Mesendoderm (in vitro differentiated cells): Measurements from ENCODE around the gene BCORL1.

Experiments
- DNase-seq: peaks from one replicate; pipeline ENCODE4 v3.0.0; 2013
- H2AK5ac ChIP-seq: 2 replicates; pipeline ENCODE4 v1.6.1; 2013; ENCODE audit warnings: low read length, inconsistent platforms
- H2BK120ac ChIP-seq: 2 replicates; pipeline ENCODE4 v1.6.1; 2013; ENCODE audit warnings: low read depth, mild to moderate bottlenecking, low read length, moderate library complexity, mixed read lengths
- H2BK15ac ChIP-seq: replicated peaks from 2 replicates; pipeline ENCODE4 v1.6.1; 2013; ENCODE audit warnings: low read depth, mild to moderate bottlenecking, moderate library complexity
- H2BK5ac ChIP-seq: 2 replicates; pipeline ENCODE4 v1.6.1; 2013; ENCODE audit warnings: low read length, inconsistent platforms
- H3K18ac ChIP-seq: 2 replicates; pipeline ENCODE4 v1.6.1; 2013; ENCODE audit warnings: mild to moderate bottlenecking, low read length, mixed read lengths
- H3K23ac ChIP-seq: one replicate; pipeline ENCODE4 v1.6.1; 2013; ENCODE audit warnings: low read length
- H3K27ac ChIP-seq: 2 replicates; pipeline ENCODE4 v1.5.1; 2013; ENCODE audit warnings: low read depth, mild to moderate bottlenecking, inconsistent platforms, low read length, moderate library complexity
- H3K27me3 ChIP-seq: 2 replicates; pipeline ENCODE4 v1.6.1; 2013; ENCODE audit warnings: low read length, control low read depth, mild to moderate bottlenecking, inconsistent platforms; ENCODE audit not compliant: insufficient read depth, poor library complexity
- H3K36me3 ChIP-seq: 2 replicates; pipeline ENCODE4 v1.6.1; 2013; ENCODE audit warnings: low read length, inconsistent platforms; ENCODE audit not compliant: control insufficient read depth, insufficient read depth
- H3K4ac ChIP-seq: one replicate; pipeline ENCODE4 v1.6.1; 2013; ENCODE audit warnings: low read depth, mild to moderate bottlenecking, low read length, moderate library complexity
- H3K4me1 ChIP-seq: 2 replicates; pipeline ENCODE4 v1.6.1; 2013; ENCODE audit warnings: low read depth, low read length, inconsistent platforms; ENCODE audit not compliant: control insufficient read depth
- H3K4me2 ChIP-seq: 2 replicates; pipeline ENCODE4 v1.6.1; 2013; ENCODE audit warnings: low read length
- H3K4me3 ChIP-seq: 2 replicates; pipeline ENCODE4 v1.5.1; 2013; ENCODE audit warnings: mild to moderate bottlenecking, low read length
- H3K56ac ChIP-seq: one replicate; pipeline ENCODE4 v1.6.1; 2013; ENCODE audit warnings: low read length
- H3K79me1 ChIP-seq: 2 replicates; pipeline ENCODE4 v1.6.1; 2013; ENCODE audit warnings: low read length, inconsistent platforms
- H3K79me2 ChIP-seq: 2 replicates; pipeline ENCODE4 v1.6.1; 2013; ENCODE audit warnings: mild to moderate bottlenecking, low read length; ENCODE audit not compliant: control insufficient read depth, insufficient read depth
- H3K9ac ChIP-seq: 2 replicates; pipeline ENCODE4 v1.6.1; 2013; ENCODE audit warnings: low read length, inconsistent platforms
- H4K5ac ChIP-seq: one replicate; pipeline ENCODE4 v1.6.1; 2013; ENCODE audit warnings: low read length
- H4K8ac ChIP-seq: one replicate; pipeline ENCODE4 v1.6.1; 2013; ENCODE audit warnings: low read depth, mild to moderate bottlenecking, control low read depth, low read length, moderate library complexity
- WGBS: extraction: QIAGEN DNeasy Blood & Tissue Kit; methylation state at CpG from one replicate; pipeline ENCODE4 v1.1.7; 2013; ENCODE audit warnings: low lambda C conversion rate, missing lambda C conversion rate; ENCODE audit not compliant: insufficient coverage; ENCODE audit errors: extremely low coverage; 5-methylcytosine and 5-hydroxymethylcytosine counted together

The BCORL1 gene

DNA sequence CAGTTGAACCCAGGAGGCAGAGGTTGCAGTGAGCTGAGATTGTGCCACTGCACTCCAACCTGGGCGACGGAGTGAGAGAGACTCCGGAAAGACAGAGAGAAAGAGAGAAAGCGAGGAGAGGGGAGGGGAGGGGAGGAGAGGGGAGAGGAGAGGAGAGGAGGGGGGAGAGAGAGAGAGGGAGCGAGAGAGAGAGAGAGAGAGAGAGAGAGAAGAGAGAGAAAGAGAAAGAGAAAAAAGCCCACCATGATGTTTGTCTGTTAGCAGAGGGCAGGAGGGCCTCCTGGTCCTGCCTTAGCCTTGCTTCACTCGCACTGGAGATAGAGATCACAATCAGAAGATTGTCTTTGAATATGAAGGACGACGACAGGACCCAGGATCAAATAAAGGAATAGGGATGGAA, 18.7 kb upstream of the BCORL1 start:
- Histone ChIP-seq H3K9ac (no peak overlapping the region), H3K27ac (no peak overlapping the region), H2AK5ac (no peak overlapping the region), H2BK5ac (no peak overlapping the region), H3K4me3 (no peak overlapping the region), H4K5ac (no peak overlapping the region), H3K4ac (no peak overlapping the region), H3K79me2 (no peaks in the 10 kb centered on the region), H3K18ac (no peak overlapping the region), H3K23ac (no peak overlapping the region), H3K4me2 (no peak overlapping the region), H3K27me3 (peaks cover 2% of the 10 kb centered on the region), H2BK120ac (no peak overlapping the region), H2BK15ac (no peak overlapping the region), H3K36me3 (no peaks in the 10 kb centered on the region), H4K8ac (no peak overlapping the region), H3K4me1 (no peaks in the 10 kb centered on the region), H3K79me1 (no peaks in the 10 kb centered on the region), H3K56ac (no peak overlapping the region)
- no CpG with 5 or more reads among the region's 8 CpGs for WGBS
- DNase-seq: no peak

DNA sequence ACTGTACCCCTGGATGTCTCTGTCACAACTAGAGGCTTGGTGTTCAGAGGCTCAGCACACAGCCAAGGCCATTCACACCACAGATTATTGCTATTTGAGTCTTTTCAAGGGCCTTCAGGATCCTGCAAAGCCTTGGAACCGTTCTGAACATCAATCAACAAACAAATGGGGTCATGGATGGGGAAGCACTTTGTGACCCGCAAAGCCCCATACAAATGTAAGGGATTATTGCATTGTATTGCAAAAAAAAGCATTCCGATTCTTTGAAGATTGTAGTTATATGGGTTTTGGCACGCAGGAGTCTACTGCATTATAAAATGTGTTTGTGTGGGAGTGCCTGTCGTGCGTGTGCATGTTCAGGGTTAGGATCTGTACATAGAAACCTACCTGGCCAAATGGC, 17.3 kb upstream of the BCORL1 start:
- Histone ChIP-seq H2AK5ac (no peak overlapping the region), H3K9ac (no peak overlapping the region), H3K27ac (no peak overlapping the region), H4K8ac (no peak overlapping the region), H3K4me3 (no peak overlapping the region), H3K27me3 (no peaks in the 10 kb centered on the region), H3K36me3 (no peaks in the 10 kb centered on the region), H2BK5ac (no peak overlapping the region), H2BK15ac (no peak overlapping the region), H3K79me1 (no peaks in the 10 kb centered on the region), H3K56ac (no peak overlapping the region), H4K5ac (no peak overlapping the region), H2BK120ac (no peak overlapping the region), H3K4me2 (no peak overlapping the region), H3K4ac (no peak overlapping the region), H3K79me2 (no peaks in the 10 kb centered on the region), H3K4me1 (no peaks in the 10 kb centered on the region), H3K18ac (no peak overlapping the region), H3K23ac (no peak overlapping the region)
- DNase-seq: no peak
- no CpG with 5 or more reads among the region's 6 CpGs for WGBS

GRCh38 chrX:129968968-129969367, 13.5 kb upstream of the BCORL1 start:
- H3K18ac ChIP-seq: no peak overlapping the region
- no peak overlapping the region for H4K5ac ChIP-seq
- H3K27me3 ChIP-seq: no peaks in the 10 kb centered on the region
- no CpG with 5 or more reads among the region's 3 CpGs for WGBS
- no peak overlapping the region for H3K4me3 ChIP-seq
- H3K4me2 ChIP-seq: no peak overlapping the region
- no peak overlapping the region for H2BK5ac ChIP-seq
- DNase-seq: no peak
- H3K36me3 ChIP-seq: no peaks in the 10 kb centered on the region
- no peak overlapping the region for H3K23ac ChIP-seq
- no peak overlapping the region for H4K8ac ChIP-seq
- H2BK15ac ChIP-seq: no peak overlapping the region
- H3K4ac ChIP-seq: no peak overlapping the region
- no peak overlapping the region for H3K27ac ChIP-seq
- H2BK120ac ChIP-seq: no peak overlapping the region
- H3K4me1 ChIP-seq: no peaks in the 10 kb centered on the region
- no peaks in the 10 kb centered on the region for H3K79me1 ChIP-seq
- no peak overlapping the region for H2AK5ac ChIP-seq
- no peak overlapping the region for H3K56ac ChIP-seq
- no peak overlapping the region for H3K9ac ChIP-seq
- no peaks in the 10 kb centered on the region for H3K79me2 ChIP-seq

- Histone ChIP-seq H3K4me3 (no peak overlapping the region), H3K36me3 (no peaks in the 10 kb centered on the region), H3K18ac (no peak overlapping the region), H3K79me1 (no peaks in the 10 kb centered on the region), H3K23ac (no peak overlapping the region), H3K9ac (no peak overlapping the region), H2AK5ac (no peak overlapping the region), H4K8ac (no peak overlapping the region), H3K4ac (no peak overlapping the region), H4K5ac (no peak overlapping the region), H3K27me3 (no peaks in the 10 kb centered on the region), H3K79me2 (no peaks in the 10 kb centered on the region), H2BK5ac (no peak overlapping the region), H2BK120ac (no peak overlapping the region), H2BK15ac (no peak overlapping the region), H3K27ac (no peak overlapping the region), H3K56ac (no peak overlapping the region), H3K4me2 (no peak overlapping the region), H3K4me1 (no peaks in the 10 kb centered on the region)
- no peak for DNase-seq
- no CpG with 5 or more reads among the region's 5 CpGs for WGBS
Measured at GRCh38 chrX:129976441-129976840, 6.0 kb upstream of the BCORL1 start.

DNA sequence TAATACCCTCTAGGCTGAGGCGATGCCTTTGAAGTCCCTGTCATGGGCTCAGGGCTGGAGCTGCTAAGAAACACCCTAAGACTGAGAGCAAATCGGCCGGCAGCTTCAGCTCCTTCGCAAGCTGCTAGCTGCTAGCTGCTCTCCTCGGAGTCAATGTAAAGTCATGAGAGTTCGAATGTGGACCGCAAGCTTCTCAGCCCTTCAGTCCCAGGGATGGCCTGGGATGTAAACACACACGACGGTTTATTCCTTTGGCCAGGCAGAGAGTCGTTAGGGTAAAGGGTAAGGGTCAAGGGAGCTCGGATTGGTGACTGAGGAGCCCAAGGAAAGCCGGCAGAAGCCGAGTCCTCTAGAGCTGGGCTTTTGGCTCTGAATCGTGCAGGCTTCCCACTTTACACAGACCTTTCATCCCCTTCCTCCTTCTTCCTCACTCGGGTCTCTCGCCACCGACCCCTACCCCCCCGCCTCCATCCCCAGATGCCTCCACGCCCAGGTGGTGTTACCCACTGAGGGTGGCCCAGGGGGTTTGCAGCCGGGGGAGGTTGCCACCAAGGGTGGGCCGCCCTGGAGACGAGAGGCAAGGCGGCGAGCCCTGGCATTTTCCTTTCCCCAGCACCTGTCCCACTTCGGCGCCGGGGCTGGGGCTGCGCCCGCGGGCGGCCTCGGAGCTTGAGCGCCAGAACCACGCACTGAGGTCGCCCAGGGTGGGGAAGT, 3.1 kb upstream of the BCORL1 start:
- Histone ChIP-seq H3K27ac (no peak overlapping the region), H3K56ac (no peak overlapping the region), H3K18ac (no peak overlapping the region), H3K9ac (no peak overlapping the region), H3K23ac (no peak overlapping the region), H3K4me1 (no peaks in the 10 kb centered on the region), H2BK5ac (no peak overlapping the region), H2BK120ac (no peak overlapping the region), H3K79me2 (no peaks in the 10 kb centered on the region), H3K4ac (no peak overlapping the region), H4K5ac (no peak overlapping the region), H4K8ac (no peak overlapping the region), H3K27me3 (no peaks in the 10 kb centered on the region), H3K79me1 (no peaks in the 10 kb centered on the region), H3K4me2 (no peak overlapping the region), H3K36me3 (no peaks in the 10 kb centered on the region), H2AK5ac (no peak overlapping the region), H3K4me3 (no peak overlapping the region), H2BK15ac (no peak overlapping the region)
- no CpG with 5 or more reads among the region's 35 CpGs for WGBS
- peak; percentile 34 for DNase-seq

- DNase-seq: no peak
- H3K4me1 ChIP-seq: no peaks in the 10 kb centered on the region
- no peak overlapping the region for H3K9ac ChIP-seq
- H3K27me3 ChIP-seq: no peaks in the 10 kb centered on the region
- no peak overlapping the region for H3K4me3 ChIP-seq
- H3K56ac ChIP-seq: peak overlapping the region; percentile 60
- H2BK15ac ChIP-seq: no peak overlapping the region
- no peak overlapping the region for H4K8ac ChIP-seq
- no peaks in the 10 kb centered on the region for H3K79me1 ChIP-seq
- no peaks in the 10 kb centered on the region for H3K79me2 ChIP-seq
- H3K27ac ChIP-seq: no peak overlapping the region
- H3K36me3 ChIP-seq: no peaks in the 10 kb centered on the region
- no peak overlapping the region for H2BK5ac ChIP-seq
- no peak overlapping the region for H3K23ac ChIP-seq
- no peak overlapping the region for H4K5ac ChIP-seq
- WGBS: no CpG with 5 or more reads among the region's 32 CpGs
- peak overlapping the region; percentile 31 for H3K18ac ChIP-seq
- H3K4me2 ChIP-seq: no peak overlapping the region
- no peak overlapping the region for H3K4ac ChIP-seq
- no peak overlapping the region for H2BK120ac ChIP-seq
- no peak overlapping the region for H2AK5ac ChIP-seq
Measured at GRCh38 chrX:129980001-129980401, 2.4 kb upstream of the BCORL1 start.
